Measurements from ENCODE around the gene CLDN18. TPM values are rescaled to one million over a fixed set of nuclear protein-coding genes. Genes with fewer than 3 reads are reported as not detected.

The CLDN18 gene
- total and polyA plus RNA-seq, 2 donors (not counting 1 experiment from before 2014, with no cell fraction given): not detected

DNA sequence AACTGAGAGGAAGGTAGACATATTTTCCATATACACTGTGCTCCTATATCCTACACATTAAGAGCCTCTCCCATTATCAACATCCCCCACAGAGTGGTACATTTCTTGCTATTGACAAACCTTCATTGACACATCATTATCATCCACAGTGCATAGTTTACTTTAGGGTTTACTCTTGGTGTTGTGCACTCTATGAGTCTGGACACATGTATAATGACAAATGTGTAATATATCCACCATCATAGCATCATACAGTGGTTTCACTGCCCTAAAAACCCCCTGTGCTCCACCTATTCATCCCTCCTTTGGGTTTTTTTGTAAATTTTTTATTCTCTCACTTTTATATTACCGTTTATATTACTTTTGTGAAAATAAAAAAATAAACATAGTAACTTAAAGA is 22.2 kb upstream of the CLDN18 start:
- Histone ChIP-seq H3K9ac (ENCODE audit: low read length) (no peak overlapping the region), H3K4me2 (replicated peaks; ENCODE audit: low read depth, low read length, poor library complexity, severe bottlenecking) (no peak overlapping the region), H3K4me1 (ENCODE audit: control insufficient read depth in 2 of 2, insufficient read depth in 2 of 2, low read length in 2 of 2) (no peaks in the 10 kb centered on the region), H3K4me3 (ENCODE audit: control extremely low read depth in 1 of 5, extremely low read depth in 1 of 5, insufficient read depth in 1 of 5, low read depth in 2 of 5, low read length in 4 of 5) (no peak overlapping the region), H3K27me3 (replicated peaks in 1 of 4; ENCODE audit: control extremely low read depth in 1 of 4, control insufficient read depth in 3 of 4, insufficient read depth in 4 of 4, low read length in 3 of 4) (no peaks in the 10 kb centered on the region), H4K20me1 (ENCODE audit: control insufficient read depth, insufficient read depth, low read length, poor library complexity, severe bottlenecking) (no peaks in the 10 kb centered on the region), H3K79me2 (ENCODE audit: control insufficient read depth, insufficient read depth, low read length) (no peaks in the 10 kb centered on the region), H3K36me3 (replicated peaks in 1 of 2; ENCODE audit: control extremely low read depth in 1 of 2, control insufficient read depth in 1 of 2, extremely low read depth in 1 of 2, insufficient read depth in 2 of 2, low read length in 1 of 2) (no peaks in the 10 kb centered on the region), H3K9me3 (ENCODE audit: control extremely low read depth in 1 of 3, control insufficient read depth in 2 of 3, insufficient read depth in 1 of 3, low read length in 2 of 3) (no peaks in the 10 kb centered on the region), H3K27ac (ENCODE audit: low read length in 2 of 2) (no peak overlapping the region), H2AFZ (ENCODE audit: insufficient read depth, low read depth, low read length, poor library complexity, severe bottlenecking) (no peak overlapping the region)
- H3K9me3 Mint-ChIP-seq (ENCODE audit: insufficient read depth): no peaks in the 10 kb centered on the region
- intact Hi-C loops (cut with micrococcal nuclease): no loop called here
- H3K27me3 Mint-ChIP-seq: peaks cover under 1% of the 10 kb centered on the region
- TF ChIP-seq, protein P1, sequence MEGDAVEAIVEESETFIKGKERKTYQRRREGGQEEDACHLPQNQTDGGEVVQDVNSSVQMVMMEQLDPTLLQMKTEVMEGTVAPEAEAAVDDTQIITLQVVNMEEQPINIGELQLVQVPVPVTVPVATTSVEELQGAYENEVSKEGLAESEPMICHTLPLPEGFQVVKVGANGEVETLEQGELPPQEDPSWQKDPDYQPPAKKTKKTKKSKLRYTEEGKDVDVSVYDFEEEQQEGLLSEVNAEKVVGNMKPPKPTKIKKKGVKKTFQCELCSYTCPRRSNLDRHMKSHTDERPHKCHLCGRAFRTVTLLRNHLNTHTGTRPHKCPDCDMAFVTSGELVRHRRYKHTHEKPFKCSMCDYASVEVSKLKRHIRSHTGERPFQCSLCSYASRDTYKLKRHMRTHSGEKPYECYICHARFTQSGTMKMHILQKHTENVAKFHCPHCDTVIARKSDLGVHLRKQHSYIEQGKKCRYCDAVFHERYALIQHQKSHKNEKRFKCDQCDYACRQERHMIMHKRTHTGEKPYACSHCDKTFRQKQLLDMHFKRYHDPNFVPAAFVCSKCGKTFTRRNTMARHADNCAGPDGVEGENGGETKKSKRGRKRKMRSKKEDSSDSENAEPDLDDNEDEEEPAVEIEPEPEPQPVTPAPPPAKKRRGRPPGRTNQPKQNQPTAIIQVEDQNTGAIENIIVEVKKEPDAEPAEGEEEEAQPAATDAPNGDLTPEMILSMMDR (IDR thresholded peaks at IDR 0.05): no peak
- TF ChIP-seq EZH2 (IDR thresholded peaks at IDR 0.05; ENCODE audit: borderline replicate concordance, insufficient read depth, low read depth, low read length, poor library complexity, severe bottlenecking): no peak
- H3K27ac Mint-ChIP-seq: no peak overlapping the region
- DNase-seq (no peak), ATAC-seq (ENCODE audit: low read depth) (no peak)
- no CpG with 5 or more reads among the region's 1 CpG for WGBS (ENCODE audit: insufficient coverage)
- no peaks in the 10 kb centered on the region for H3K4me1 Mint-ChIP-seq
- ChIA-PET POLR2A (no interaction called here), CTCF (no interaction called here)
- no peak overlapping the region for H3K4me3 Mint-ChIP-seq

DNA sequence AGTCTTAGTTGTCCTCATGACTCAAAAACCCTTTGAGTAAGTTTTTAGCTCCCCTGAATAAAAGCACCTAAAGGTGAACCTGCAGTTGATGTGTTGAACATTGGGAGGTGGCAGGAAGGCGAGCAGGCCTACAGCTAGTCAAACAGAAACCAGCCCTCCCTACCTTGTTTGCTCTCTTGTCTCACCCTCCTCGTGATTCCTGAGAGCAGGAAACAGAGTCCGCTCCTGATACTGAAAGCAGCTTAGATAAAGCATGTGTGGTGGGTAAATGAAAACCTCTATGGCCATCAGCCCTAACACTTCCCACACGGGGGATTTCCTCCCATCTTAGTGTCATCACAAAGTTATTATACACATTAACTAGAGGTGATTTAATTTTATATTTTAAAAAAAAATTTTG is 21.8 kb upstream of the CLDN18 start:
- Mint-ChIP-seq H3K27ac (no peak overlapping the region), H3K4me1 (no peaks in the 10 kb centered on the region), H3K27me3 (no peaks in the 10 kb centered on the region), H3K4me3 (no peak overlapping the region), H3K9me3 (ENCODE audit: insufficient read depth) (no peaks in the 10 kb centered on the region)
- CTCF ChIA-PET: no interaction called here
- H3K4me2 ChIP-seq (replicated peaks; ENCODE audit: low read depth, low read length, poor library complexity, severe bottlenecking): no peak overlapping the region
- H3K9ac ChIP-seq (ENCODE audit: low read length): no peak overlapping the region
- WGBS (ENCODE audit: insufficient coverage): no CpG with 5 or more reads among the region's 4 CpGs
- no peak overlapping the region for H2AFZ ChIP-seq (ENCODE audit: insufficient read depth, low read depth, low read length, poor library complexity, severe bottlenecking)
- H3K4me1 ChIP-seq (ENCODE audit: control insufficient read depth in 2 of 2, insufficient read depth in 2 of 2, low read length in 2 of 2): no peaks in the 10 kb centered on the region
- H4K20me1 ChIP-seq (ENCODE audit: control insufficient read depth, insufficient read depth, low read length, poor library complexity, severe bottlenecking): no peaks in the 10 kb centered on the region
- no peaks in the 10 kb centered on the region for H3K9me3 ChIP-seq (ENCODE audit: control extremely low read depth in 1 of 3, control insufficient read depth in 2 of 3, insufficient read depth in 1 of 3, low read length in 2 of 3)
- H3K27ac ChIP-seq (ENCODE audit: low read length in 2 of 2): no peak overlapping the region
- TF ChIP-seq EZH2 (IDR thresholded peaks at IDR 0.05; ENCODE audit: borderline replicate concordance, insufficient read depth, low read depth, low read length, poor library complexity, severe bottlenecking): no peak
- TF ChIP-seq, protein P1 (IDR thresholded peaks at IDR 0.05): no peak
- intact Hi-C loops (cut with micrococcal nuclease): no loop called here
- POLR2A ChIA-PET: no interaction called here
- no peak overlapping the region for H3K4me3 ChIP-seq (ENCODE audit: control extremely low read depth in 1 of 5, extremely low read depth in 1 of 5, insufficient read depth in 1 of 5, low read depth in 2 of 5, low read length in 4 of 5)
- no peaks in the 10 kb centered on the region for H3K36me3 ChIP-seq (replicated peaks in 1 of 2; ENCODE audit: control extremely low read depth in 1 of 2, control insufficient read depth in 1 of 2, extremely low read depth in 1 of 2, insufficient read depth in 2 of 2, low read length in 1 of 2)
- no peaks in the 10 kb centered on the region for H3K27me3 ChIP-seq (replicated peaks in 1 of 4; ENCODE audit: control extremely low read depth in 1 of 4, control insufficient read depth in 3 of 4, insufficient read depth in 4 of 4, low read length in 3 of 4)
- DNase-seq (no peak), ATAC-seq (ENCODE audit: low read depth) (no peak)
- no peaks in the 10 kb centered on the region for H3K79me2 ChIP-seq (ENCODE audit: control insufficient read depth, insufficient read depth, low read length)

Data from B cell (primary cell).